Left colon (tissue), 2 donors: ENCODE results near the gene GATAD2A. TPM values are rescaled to one million over a fixed set of nuclear protein-coding genes. Genes with fewer than 3 reads are reported as not detected.
"Not testable (repeated sequence)": the region's sequence is repeated elsewhere in the genome, so short reads cannot be mapped to it uniquely, and the experiment has no call there.

ENCODE experiments used
- ATAC-seq: fragments of 200-7000 bp; cut with Tn5 transposase; one replicate; pipeline ENCODE4 v1.9.1; 2020; ENCODE audit warnings: mild to moderate bottlenecking, moderate library complexity
- DNase-seq, 2 donors: peaks; one replicate each; pipeline ENCODE4 v3.0.0-alpha.2; 2020
- intact Hi-C, 2 donors: fragments of 100-400 bp; cut with DNase I in 1 of 2; cut with micrococcal nuclease in 1 of 2; formaldehyde crosslinking; loops; one replicate each; pipeline versions ENCODE4 v1.11.2 to v1.14.0; 2022; cut with DNase I, micrococcal nuclease
- total RNA-seq, 2 donors: library from RNA; stranded (reverse); fragmentation: NEBNext Ultra II Directional; extraction: Animal tissue kit (Norgen Biotek cat#: 25700); gene quantifications; one replicate each; pipeline ENCODE4 v1.2.1, GENCODE V29; 2021
- donor health status: DM: no; HTN: no; CAD: no.
- donor health status: DM: yes; HTN: yes; CAD: no.

GATAD2A gene
- total RNA-seq, 2 donors from 2014 or later: 104 to 135 TPM

DNA sequence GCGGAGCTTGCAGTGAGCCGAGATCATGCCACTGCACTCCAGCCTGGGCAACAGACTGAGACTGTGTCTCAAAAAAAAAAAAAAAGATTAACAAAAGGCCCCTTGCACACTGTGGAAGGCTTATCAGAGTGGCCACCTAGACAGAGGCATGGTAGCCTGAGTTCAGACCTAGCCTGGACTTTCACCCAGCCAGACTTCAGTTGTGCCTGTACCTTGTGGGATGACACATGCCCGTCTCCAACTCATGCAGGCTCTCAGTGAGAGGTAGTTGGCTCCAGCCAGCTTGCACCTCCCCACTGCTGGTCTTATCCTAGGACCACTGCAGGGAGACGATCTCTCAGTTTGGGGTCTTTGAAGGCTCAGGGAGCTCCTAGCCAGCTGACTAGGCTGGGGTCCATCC lies 52.2 kb downstream of the GATAD2A start:
- no peak for DNase-seq
- intact Hi-C loops: no loop called here
- no peak for ATAC-seq

DNA sequence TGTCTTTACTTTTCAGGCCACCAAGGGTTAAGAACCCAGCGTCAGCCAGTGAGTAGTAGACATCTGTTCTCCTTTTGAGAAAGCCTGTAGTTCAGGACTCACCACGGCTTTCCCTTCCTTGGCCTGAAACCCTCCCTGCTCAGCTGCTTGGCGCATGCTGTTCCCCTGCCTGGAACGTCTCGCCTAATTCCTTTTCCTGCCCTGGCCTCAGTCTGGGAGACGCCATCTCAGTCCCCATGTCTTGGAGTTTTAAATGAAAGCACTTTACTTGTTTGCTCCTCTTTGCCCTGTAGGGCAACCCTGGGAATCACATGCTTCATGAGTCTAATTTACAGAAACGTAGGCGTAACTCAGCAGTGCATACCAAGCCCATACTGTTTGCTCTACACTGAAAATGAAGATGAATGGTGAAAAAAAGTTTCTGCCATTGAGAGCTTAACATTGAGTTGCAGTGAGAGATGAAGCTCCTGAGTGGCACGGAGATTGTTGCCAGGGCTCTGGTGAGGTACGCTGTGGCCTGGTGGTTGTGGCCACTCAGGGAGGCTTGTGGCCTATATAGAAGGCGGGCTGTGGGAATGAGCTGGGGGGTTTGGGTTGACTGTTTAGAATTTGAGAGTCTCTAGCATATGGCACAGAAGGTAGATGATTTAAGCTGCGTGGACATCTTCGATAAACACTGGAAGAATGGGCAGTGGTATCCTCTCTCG lies 52.8 kb downstream of the GATAD2A start:
- ATAC-seq (no peak), DNase-seq (no peak)
- intact Hi-C loops: no loop called here

- no peak for DNase-seq
- ATAC-seq: no peak
- intact Hi-C loops: no loop called here
Observed at GRCh38 chr19:19459073-19459472, 53.6 kb downstream of the GATAD2A start.

GRCh38 chr19:19459707-19460251 lies 54.3 kb downstream of the GATAD2A start:
- intact Hi-C loops: no loop called here
- ATAC-seq (no peak), DNase-seq (peak in 1 of 2 donors; percentile 40)

- no peak for DNase-seq
- no peak for ATAC-seq
- intact Hi-C loops: no loop called here
Observed at GRCh38 chr19:19460258-19460731, 54.8 kb downstream of the GATAD2A start.

DNA sequence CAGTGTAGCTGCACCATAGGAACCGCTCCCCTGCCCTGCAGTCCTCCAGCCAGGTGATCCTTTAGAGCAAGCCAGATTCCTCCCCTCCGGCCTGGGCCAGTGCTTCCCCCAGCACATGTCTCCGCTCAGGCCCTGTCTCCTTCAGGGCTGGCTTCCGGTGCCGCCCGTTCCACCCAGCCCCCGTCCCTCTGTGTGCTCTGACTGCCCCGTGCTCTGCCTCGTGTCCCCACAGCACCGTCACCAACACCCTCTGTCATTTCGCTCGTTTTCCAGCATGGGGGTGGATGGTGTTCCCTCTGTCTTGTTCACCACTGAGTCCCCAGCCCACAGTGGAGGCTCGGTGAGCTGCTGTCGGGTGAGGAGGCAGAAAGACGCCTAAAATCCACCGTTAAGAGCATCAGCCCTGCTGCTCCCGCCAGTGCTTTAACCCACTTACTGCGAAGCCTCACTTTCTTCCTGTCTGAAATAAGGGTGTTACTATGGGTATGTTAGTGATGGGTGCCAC lies 55.3 kb downstream of the GATAD2A start:
- ATAC-seq (no peak), DNase-seq (peak in 1 of 2 donors; percentile 45)
- intact Hi-C loops: no loop called here

DNA sequence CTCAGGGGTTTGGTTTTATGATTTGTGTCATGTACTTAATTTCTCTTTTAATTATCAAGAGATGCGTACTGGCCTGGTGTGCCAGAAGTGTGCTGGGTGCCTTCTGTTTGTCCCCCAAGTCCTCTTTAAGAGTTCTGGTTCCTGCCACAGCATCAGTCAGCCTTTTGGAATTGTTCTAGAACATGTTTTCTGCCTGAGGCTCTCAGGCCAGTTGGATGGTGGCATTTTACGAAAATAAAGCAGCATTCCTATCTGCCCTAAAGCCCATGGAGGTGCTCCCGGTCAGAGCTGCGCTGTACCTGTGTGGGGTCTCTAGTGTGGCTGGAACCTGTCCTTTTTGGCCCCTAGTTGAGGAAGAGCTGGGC lies 55.8 kb downstream of the GATAD2A start:
- no peak for DNase-seq
- no peak for ATAC-seq
- intact Hi-C loops: no loop called here

GRCh38 chr19:19461671-19462622 lies 56.5 kb downstream of the GATAD2A start:
- ATAC-seq: peak; percentile 83
- intact Hi-C loops: no loop called here
- DNase-seq: peak; percentile 76 to 77

DNA sequence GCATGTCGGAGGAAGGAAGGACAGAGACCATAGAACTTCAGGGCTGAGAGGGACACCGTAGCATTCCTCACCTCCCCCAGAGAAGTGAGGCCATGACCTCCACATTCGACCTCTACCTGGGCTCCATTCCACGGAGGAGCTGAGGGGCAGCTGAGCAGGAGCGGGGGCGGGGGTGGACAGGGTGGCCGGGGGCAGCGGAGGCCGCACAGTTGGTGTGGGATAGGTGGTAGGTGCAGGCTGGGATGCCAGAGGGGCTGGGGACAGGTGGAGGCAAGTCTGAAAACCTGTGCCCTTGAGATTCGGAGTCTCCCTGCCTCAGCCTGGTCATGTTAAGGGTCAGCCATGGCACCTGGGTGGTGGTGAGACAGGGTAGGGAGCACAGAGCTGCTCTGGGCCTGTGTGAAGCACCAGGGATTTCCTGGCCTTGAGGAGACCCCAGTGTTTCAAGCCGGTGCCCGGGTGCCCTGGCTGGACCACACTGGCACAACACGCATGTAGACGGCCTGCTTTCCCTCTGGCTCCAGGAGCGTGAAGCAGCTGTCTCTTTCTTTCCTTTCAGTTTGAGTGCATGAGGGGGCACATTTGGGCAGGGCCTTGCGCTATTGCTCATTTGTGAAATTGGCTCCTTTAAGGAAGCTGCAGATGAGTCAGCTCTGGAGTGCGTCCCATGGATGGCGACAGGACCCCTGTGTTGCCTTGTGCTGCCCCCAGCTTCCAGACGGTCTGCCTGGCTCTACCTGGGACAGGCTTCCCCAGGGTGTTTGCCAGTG lies 58.1 kb downstream of the GATAD2A start:
- DNase-seq (no peak), ATAC-seq (no peak)
- intact Hi-C loops: no loop called here

GRCh38 chr19:19464339-19465098 lies 59.0 kb downstream of the GATAD2A start:
- no peak for DNase-seq
- intact Hi-C loops: no loop called here
- ATAC-seq: peak; percentile 26

- intact Hi-C loops: no loop called here
- ATAC-seq (no peak), DNase-seq (no peak)
Observed at GRCh38 chr19:19465436-19466070, 60.1 kb downstream of the GATAD2A start.

DNA sequence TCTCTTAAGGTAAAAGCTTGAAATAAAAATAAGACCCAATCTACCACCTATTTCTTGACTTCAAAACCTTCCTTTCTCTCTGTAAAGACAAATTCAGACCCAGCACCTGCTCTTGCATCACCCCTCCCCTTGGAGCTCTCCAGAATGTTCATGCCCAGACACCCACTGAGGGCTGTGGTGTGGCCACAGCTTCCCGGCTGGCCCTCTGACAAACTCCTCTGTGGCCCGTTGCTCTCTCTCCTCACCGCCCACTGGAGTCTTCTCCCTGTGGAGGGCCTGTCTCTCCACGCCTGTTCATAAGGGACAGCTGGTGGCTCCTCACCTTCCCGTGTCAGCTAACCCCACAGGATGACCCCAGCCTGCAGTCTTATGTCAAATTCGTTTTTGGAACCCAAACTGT lies 60.7 kb downstream of the GATAD2A start:
- no peak for DNase-seq
- intact Hi-C loops: no loop called here
- ATAC-seq: no peak

- intact Hi-C loops: no loop called here
- DNase-seq: no peak
- ATAC-seq: no peak
Observed at GRCh38 chr19:19468424-19469050, 63.1 kb downstream of the GATAD2A start.

- ATAC-seq (peak; percentile 85), DNase-seq (no peak)
- intact Hi-C loops: no loop called here
Observed at GRCh38 chr19:19470579-19470978, 65.1 kb downstream of the GATAD2A start.

GRCh38 chr19:19471682-19472081 lies 66.2 kb downstream of the GATAD2A start:
- DNase-seq: no peak
- ATAC-seq: no peak
- intact Hi-C loops: no loop called here

- intact Hi-C loops, ATAC-seq, DNase-seq: not testable (repeated sequence)
Observed at GRCh38 chr19:19472106-19472505, 66.6 kb downstream of the GATAD2A start.
